Measurements from ENCODE around the gene C22orf31.

C22orf31 gene

DNA sequence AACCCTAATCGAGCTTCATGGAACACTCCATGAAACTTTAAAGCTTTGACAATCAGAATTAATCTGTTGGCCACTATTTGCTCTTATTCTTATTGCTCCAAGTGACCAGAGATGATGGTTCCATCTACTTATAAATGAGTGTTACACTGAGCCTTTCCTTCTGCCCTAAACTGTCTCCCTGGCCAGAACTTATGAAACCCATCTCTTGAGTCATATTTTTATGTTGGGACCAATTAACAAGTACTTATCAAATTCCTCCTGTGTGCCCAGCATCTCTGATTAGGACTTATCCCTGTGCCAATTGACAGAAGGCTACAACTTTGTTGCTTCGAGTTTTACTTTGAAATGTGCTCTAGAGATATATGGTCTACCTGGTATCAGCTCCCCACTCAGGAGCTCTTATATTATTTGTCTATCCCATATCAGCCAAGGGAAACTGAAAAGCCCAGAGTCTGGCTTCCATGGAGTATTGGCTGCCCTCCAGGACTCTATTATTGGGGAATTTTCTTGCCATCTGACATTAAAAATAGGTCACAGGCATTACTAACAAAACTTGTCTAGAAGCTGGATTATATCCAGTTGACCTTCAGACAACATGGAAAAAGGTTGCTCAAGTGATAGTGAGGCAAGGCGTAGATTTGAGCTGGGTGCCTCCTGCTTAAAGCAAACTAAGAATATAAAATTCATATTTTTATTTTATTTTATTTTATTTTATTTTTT is 20.0 kb upstream of the C22orf31 start:
- DNase-seq (ENCODE audit: low spot score): no peak

DNA sequence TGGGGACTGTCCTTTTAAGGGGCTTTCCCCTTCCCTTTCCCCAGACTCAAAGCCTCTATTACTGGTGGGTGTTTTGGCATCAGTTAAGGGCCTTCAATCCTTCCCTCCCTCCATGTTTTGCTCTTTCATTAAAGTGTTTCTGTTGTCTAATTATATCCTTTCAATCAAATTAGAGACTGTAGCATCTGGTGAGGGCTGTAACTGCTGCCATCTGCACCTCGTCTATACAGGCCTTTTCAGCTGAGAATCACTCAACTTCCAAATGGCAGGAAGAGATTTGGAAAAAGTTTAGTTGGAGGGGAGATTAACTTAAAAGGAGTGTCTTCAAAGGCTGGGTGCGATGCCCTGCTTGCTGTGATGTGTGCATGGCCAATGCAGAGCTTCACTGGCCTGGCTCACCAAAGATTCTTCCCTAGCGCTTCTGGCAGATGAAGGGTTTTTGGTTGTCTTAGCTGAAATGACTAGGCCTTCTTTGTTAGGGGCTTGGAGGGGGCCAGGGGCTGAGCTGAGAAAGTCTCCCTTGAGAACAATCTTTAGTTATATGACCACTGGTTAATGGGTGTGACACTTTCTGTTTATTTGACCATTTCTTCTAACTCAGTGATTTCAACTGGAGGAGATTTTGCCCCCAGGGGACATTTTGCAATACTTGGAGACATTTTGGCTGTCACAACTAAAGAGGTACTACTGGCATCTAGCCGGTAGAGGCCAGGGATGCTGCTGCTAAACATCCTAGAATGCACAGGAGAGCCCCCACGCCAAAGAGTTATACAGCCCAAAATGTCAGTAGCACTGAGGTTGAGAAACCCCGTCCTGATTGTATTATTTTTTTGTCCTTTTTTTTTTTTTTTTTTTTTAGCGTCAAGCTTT is 18.7 kb upstream of the C22orf31 start:
- DNase-seq (ENCODE audit: low spot score): peak; percentile 93

DNA sequence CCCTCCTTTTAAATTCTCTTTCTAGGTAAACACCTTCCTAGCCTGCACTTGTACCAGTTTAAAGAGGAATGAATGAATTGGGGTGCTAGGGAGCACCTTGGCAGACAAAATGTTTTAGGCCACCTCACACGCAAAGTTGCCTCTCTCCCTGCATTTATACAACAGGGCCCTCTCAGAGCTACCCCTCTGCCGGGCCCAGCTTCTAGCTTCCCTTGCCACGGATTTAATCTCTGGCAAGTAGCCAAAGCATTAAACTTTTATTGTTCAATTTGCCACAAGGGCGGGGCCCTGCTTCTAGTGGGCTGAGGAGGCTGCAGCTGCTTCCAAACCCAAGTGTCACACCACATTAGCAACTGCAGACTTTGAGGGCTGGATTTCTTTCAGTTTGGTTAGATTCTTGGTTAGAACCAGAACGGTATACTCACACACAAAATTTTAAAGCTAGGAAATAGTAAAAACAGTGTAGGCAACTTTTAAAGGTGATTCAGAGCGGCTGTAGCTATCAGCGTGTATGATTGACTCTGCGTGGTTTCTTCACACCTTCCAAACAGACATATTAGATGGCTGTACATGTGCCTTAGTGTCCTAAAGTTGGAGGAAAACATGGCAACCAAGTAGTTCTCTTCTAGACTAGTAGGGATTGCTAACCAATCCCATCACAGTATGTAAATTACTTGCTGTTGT is 17.7 kb upstream of the C22orf31 start:
- DNase-seq (ENCODE audit: low spot score): peak; percentile 78

DNA sequence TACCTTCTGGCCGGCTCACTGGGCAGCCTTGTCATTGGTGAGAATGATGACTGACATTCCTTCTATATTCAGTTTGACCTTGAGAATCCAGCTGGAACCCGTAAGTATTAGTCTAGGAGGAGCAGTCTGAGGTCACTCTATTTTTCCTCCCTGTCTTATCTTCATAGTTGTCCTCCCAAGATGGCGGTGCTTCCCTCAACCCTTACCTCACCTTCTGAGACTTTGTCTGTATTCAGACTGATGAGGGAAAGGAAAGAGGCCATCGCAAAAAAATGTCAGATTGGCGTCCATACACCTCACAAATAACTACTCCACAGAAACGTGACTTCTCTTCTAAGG is 17.2 kb upstream of the C22orf31 start:
- DNase-seq (ENCODE audit: low spot score): no peak

DNA sequence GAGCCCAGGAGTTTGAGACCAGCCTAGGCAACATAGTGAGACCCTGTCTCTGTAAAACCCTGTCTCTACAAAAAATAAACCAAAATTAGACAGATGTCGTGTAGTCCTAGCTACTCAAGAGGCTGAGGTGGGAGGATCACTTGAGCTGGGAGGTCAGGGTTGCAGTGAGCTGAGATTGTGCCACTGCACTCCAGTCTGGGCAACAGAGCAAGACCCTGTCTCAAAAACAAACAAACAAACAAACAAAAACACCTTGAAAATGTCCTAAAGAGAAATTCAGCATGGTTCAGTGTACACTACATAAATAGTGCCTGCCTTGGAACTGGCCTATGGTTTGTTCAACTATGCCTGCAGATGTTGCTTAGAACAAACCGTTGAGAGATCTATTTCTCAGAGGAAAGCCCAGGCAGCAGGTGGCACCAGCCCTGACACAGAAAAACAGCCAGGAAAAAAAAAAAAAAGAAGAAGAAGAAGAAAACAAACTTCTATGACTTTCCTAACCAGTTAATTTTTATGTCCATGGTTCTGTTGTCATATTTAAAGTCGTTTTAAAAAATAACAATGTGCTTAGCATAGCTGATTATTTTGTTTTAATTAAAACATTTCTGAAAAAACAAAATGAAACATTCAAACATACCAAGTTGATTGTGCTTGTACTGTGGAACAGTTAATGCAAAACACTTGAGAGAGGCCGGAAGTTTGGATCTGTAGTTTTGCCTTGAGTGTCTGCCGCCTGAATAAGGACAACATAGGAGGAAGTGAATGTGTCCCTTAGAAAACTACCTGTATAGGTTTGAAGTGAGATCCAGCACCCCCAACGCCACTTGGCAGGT is 16.6 kb upstream of the C22orf31 start:
- no peak for DNase-seq (ENCODE audit: low spot score)

DNA sequence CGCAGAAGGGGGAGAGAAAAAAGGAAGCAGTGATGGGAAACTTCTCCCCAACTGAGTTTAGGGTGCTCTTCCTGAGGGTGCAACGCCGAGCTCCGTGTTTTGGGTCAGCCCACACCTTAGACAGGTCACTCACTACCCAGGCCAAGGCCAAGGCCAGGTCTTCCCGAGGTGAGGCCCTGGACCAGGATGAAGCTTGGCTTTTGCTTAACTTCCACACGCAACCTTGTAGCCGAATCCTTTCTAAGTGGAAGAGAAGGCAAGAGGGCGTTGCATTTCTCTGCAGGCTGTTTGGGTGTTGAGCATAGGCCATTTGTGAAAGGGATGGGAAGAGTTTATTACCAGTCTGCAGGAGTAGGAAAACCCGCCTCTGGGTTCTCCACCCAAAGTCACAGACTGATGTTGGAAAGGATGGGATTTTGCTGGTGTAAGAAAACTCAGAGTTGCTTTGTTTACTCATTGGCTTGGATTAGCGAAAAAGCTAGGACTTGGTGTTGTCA is 12.7 kb upstream of the C22orf31 start:
- DNase-seq (ENCODE audit: low spot score): no peak

DNA sequence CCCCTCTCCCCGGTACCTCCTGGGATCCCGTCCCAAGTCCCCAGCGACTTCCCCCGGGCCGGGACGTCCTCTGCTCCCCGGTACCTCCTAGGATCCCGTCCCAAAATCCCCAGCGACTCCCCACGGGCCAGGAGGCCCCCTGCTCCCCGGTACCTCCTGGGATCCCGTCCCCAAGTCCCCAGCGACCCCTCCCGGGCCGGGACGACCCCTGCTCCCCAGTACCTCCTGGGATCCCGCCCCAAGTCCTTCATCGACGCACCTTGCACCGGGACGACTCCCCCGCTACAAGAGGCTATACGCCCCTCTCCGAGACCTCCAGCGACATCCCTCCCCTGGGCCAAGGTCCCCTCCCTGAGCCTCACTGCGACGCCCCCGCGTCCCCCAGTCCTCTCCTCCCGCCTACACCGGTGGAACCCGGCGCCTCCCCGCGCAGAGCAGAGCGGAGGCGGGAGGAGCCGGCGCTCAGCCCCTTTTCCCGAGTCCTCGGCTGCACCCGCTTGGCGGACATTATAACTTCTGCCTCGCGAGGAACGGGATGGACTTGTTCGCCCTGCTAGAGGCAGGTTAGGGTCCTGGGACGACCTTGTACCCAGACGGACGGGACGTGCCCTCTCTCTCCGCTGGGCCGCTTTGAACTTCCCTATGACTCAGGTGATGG is 12.1 kb upstream of the C22orf31 start:
- DNase-seq (ENCODE audit: low spot score): peak; percentile 47

DNA sequence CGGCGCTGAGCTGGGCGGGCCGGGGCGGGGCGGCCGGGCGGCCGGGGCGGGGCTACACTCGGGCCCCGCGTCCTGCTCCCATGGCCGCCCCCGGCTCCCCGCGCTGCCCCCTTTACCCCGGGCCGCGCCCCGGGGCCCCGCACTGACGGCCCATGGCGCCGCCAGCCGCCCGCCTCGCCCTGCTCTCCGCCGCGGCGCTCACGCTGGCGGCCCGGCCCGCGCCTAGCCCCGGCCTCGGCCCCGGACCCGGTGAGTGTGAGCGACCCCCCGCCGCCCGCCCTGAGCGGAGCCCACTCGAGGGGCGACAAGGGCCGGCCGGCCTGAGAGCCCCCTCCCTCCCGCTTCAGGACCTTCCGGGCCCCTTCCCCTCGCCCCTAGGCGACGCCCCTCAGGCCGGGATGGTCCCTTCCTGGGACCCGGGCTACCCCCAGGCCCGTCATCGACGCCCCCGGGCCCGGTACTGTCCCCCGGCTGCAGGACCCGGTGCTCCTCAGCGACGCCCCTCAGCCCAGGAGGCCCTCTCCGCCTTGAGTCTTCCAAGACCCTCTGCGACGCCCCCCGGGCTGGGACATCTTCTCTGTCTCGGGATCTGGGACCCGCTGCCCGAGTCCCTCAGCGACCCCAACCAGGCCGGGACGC is 11.5 kb upstream of the C22orf31 start, which contains the start of gene KREMEN1:
TSS of gene KREMEN1 (plus strand) at position 57 of the 639 bp plus-strand sequence. CDS start at position 153, 96 bp downstream.
- DNase-seq (ENCODE audit: low spot score): no peak

DNA sequence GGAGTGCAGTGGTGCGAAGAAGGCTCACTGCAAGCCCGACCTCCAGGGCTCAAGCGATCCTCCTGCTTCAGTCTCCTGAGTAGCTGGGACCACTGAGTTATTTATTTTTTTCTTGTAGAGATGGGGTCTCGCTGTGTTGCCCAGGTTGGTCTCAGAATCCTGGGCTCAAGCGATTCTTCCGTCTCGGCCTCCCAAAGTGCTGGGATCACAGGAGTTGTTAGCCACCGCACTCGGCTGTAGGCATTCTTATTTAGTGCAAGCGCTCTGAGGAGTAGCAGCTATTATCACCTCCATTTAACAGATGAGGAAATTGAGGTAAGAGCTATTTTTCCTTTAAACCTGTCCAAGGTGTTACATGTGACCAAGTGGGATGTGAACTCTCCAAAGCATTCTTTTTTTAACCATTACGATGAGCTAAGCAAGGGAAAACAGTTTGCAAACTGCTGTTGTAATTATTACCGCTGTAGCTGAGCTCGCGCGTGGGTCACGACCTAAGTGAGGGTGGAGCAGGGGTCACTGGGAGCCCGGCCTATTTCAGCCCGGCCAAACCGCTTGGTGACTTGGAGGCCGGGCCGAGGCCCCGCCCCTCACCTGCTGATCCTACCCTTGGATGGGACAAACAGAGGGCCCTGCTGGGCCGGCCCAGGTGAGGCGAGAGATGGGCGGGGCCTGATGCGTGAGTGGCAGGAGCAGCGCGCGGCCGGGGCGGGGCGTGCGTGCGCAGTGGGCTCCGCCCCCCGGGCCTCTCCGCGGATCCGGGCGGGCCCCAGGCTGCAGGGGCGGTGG is 10.8 kb upstream of the C22orf31 start:
- DNase-seq (ENCODE audit: low spot score): peak; percentile 70

DNA sequence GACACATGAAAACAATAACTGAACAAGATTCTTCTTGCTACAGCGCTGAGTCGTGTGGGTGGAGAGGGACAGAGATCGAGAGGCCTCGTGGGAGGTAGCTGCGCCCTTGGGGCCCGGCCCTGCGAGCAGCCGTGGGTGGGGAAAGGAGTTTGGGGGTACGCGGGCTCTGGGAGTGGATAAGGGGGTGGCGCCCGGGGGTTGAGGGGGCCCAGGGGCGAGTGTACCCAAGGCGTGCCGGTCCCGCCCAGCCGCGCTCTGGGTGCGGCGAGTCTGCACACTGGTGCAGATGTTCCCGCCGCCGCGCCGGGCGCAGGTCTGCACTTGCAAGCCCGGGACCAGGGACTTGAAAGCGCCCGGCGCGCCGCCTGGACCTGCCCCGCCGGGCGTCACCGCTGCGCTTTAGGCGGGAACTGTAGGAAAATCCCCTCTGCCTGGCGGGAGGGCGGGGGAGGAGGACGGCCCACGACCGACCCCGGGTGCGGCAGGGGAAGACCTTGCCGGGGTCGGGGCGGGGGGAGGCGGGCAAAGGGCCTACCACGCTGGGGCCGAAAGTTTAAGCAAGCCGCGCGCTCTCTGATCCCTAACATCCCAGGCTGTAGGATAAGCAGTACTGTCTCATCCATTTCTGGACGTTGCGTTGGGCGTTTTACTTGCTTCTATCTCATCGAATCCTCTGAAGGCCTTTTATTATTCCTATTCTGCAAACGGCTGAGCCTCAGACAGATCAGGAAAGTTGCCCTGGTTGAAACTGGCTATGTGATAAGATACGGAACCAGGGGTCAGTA is 9.8 kb upstream of the C22orf31 start:
- DNase-seq (ENCODE audit: low spot score): peak; percentile 77

DNA sequence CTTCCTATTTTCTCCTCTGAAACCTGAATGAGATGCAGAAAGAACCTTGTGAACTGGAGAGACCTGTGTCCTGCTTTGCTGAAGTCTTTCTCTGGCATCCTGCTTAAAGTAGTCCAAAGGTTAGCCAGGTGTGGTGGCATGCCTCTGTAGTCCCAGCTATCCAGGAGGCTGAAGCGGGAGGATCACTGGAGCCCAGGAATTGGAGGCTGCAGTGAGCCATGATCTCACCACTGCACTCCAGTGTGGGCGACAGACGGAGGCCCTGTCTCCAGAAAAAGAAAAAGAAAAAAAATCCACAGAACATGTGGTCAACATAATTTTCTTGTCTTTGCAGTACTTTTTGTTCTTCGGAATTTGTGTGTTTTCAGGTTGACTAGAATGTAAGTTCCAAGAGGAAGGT is 8.9 kb upstream of the C22orf31 start:
- DNase-seq (ENCODE audit: low spot score): no peak

DNA sequence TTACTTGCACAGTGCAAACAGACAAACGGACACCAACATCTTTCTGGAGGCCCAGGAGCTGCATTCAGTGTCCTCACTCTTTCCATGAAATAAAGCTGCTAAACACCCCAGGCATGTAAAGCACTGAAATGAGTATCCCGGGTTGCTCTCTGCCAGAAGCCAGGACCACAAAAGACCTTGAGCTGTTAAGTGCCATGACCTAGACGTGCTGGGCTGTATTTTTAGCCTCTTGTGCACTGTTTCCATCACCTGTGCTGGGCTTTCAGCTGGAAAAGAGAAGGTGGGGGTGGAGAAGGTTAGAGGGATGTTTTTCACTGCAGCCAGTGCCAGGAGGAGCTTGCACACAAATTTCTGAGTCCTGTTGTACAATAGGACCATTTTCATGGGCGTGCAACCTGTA is 7.8 kb upstream of the C22orf31 start:
- DNase-seq (ENCODE audit: low spot score): no peak

DNA sequence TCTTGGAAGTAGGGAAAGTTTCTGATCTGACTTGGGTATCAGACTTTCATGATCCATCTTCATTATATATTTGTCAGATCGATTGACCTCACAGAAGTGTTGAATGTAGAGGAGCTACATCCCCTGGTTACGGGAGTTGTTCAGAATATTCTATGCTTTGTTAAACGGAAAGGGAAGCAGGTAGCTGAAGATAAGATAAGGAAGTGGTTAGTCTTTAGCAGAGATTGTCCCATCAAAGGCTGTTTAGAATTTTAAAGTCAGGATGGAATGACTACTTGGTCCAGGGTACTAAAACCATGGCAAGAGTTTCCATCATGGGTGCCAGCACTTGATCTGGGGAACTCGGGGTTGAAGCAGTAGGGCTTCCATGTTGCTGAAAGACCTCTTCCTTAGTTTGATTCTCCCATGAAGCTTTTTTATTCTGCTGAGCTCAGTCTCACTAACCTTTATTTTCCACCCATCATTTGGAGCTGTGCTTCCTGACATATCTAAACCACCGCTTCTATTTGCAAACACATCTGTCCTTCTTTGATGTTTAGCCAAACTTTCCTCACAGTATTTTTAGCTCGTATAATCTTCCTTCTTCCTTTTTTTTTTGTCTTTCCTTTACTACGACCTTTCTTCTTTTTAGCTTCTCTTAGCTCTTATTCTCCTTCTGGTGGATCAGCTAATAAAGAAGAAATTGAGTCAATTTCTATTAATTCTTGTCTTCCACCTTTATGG is 4.0 kb upstream of the C22orf31 start:
- no peak for DNase-seq (ENCODE audit: low spot score)

DNA sequence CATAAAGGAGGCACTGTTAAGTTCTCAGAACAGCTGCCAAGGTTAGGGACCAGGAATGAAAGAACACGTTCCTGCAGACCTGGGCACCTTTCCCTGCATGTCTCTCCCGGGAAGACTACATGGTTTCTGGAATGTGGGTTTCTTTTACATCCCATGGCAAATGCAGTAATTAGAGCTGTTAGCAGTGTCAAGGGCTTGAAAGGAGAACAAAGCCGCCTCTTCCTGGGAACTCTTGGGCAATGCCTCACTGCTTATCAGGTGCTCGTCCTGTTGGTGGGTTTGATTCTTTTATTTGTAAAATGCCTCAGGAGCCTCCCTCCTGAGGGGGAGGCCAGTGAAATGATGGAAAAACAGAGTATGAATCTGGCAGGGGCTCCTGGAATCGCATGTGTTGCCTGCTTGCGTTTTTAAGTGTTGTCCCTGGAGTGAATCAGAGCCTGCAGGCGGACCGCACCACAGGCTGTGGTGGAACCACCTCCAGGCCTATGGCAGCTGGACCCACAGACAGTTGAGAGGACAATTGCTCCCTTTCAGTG is 723 bp upstream of the C22orf31 start:
- no peak for DNase-seq (ENCODE audit: low spot score)

DNA sequence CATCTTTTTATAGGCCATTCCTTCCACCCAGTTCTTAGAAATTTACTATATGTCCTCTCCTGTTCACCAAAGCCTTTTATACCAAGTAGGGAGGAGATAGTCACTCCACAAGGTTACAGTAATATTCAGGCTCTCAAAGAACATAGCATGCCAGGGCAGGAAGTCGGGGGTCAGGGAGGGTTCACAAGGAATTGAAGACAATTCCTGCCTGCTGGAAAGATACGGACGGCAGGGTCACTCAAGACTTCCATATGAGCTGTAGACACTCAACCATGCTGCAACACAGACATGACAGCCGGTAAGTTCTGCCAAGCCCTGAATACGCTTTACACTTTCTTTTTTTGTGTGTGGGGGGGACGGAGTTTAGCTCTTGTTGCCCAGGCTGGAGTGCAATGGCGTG is 700 bp downstream of the C22orf31 start:
- no peak for DNase-seq (ENCODE audit: low spot score)

DNA sequence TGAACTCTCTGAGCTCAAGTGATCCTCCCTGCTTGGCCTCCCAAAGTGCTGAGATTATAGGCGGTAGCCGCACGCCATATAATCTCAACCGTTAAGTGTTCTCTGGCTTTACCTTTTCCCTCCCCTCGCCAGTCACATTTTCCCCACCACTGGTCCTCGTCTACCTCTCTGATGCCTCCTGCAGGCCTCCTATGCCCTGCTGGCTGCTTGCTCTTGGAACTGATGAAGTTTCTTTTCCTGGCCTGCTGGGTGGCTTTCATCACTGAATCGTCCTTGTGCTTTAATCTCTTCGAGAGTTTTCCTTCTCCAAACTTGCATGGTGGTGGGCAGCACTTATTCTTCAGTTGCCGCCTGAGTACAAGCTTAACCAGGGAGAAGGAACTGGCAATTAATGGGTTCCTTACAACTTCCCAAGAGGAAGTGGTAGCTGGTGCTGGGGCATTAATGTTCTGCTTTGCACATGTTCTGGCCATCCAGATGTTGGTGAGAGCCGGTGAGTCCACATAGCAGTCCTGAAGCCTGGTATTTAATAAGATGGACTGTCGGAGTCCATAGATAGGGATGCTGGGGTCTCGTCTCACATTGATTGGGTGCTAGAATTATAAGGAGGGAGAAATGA is 1.3 kb downstream of the C22orf31 start:
- no peak for DNase-seq (ENCODE audit: low spot score)

DNA sequence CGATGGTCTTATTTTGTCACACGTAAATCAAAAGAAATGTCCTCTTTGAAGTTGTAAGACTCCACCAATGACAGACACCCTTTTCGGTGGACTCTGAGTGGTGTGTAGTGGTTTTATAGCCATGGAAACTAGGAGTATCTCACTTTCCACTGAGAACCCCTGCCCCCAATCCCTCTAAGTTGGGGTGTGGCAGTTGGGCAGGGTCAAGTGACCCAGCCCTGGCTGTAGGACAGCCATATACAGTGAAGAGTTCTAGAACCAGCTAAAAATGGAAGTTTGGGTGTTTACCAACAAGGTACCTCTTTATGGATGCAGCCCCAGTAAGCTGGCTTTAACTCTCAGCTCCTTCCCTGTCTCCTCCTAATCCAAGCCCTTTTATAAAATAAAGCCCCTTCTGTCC is 5.2 kb downstream of the C22orf31 start:
- no peak for DNase-seq (ENCODE audit: low spot score)
